Activated CD4-positive, alpha-beta T cell treated with anti-CD3 and anti-CD28 coated beads for 48 hours (primary cell): ENCODE results near the gene ZMYND19.
"Not testable (repeated sequence)": the region's sequence is repeated elsewhere in the genome, so short reads cannot be mapped to it uniquely, and the experiment has no call there.

Experiments used
- DNase-seq: peaks from one replicate; pipeline ENCODE4 v3.0.0-alpha.2; 2020

ZMYND19 gene

GRCh38 chr9:137552022-137552768, 38.1 kb downstream of the ZMYND19 start:
- DNase-seq: peak; percentile 36

- DNase-seq: peak; percentile 92
These were observed 38.9 kb downstream of the ZMYND19 start, which contains the start of gene MRPL41 for GRCh38 chr9:137551264-137552021. TSS of gene MRPL41 (plus strand) at chr9:137551879. CDS start at chr9:137552082, 203 bp downstream.

GRCh38 chr9:137550958-137551263, 39.4 kb downstream of the ZMYND19 start:
- DNase-seq: not testable (repeated sequence)

GRCh38 chr9:137550231-137550621, 40.1 kb downstream of the ZMYND19 start, which contains the start of gene PNPLA7:
TSS of gene PNPLA7 (minus strand) at chr9:137550402. CDS start at chr9:137550197, 205 bp downstream.
- peak; percentile 61 for DNase-seq

GRCh38 chr9:137547687-137548543, 42.4 kb downstream of the ZMYND19 start:
- DNase-seq: no peak

- no peak for DNase-seq
These were observed 45.2 kb downstream of the ZMYND19 start for GRCh38 chr9:137545123-137545522.

- no peak for DNase-seq
These were observed 46.0 kb downstream of the ZMYND19 start for GRCh38 chr9:137544176-137544760.

GRCh38 chr9:137543237-137543963, 46.9 kb downstream of the ZMYND19 start:
- no peak for DNase-seq

- no peak for DNase-seq
These were observed 47.8 kb downstream of the ZMYND19 start for GRCh38 chr9:137542486-137542885.

GRCh38 chr9:137540536-137540935, 49.8 kb downstream of the ZMYND19 start:
- DNase-seq: no peak

- no peak for DNase-seq
These were observed 52.3 kb downstream of the ZMYND19 start for GRCh38 chr9:137538058-137538457.

- peak; percentile 13 for DNase-seq
These were observed 53.6 kb downstream of the ZMYND19 start for GRCh38 chr9:137536594-137537131.

- DNase-seq: no peak
These were observed 55.2 kb downstream of the ZMYND19 start for GRCh38 chr9:137535120-137535428.

- DNase-seq: peak; percentile 28
These were observed 55.8 kb downstream of the ZMYND19 start for GRCh38 chr9:137534256-137535119.

GRCh38 chr9:137532891-137533468, 57.3 kb downstream of the ZMYND19 start:
- not testable (repeated sequence) for DNase-seq
